ENCODE measurements around the gene ASB1. TPM values are rescaled to one million over a fixed set of nuclear protein-coding genes. Genes with fewer than 3 reads are reported as not detected.

The ASB1 gene
- total and polyA plus RNA-seq, 10 of the 15 experiments (the other 5 are each of a cell fraction or from before 2014, with no cell fraction given): 5.2 to 31.2 (median 25.8) TPM

- no peak for TF ChIP-seq GATAD2B (conservative IDR thresholded peaks at IDR 0.05; ENCODE audit: low read depth)
Measured at GRCh38 chr2:238439917-238440316, 13.2 kb downstream of the ASB1 start (continued).

GRCh38 chr2:238440331-238440730, 13.6 kb downstream of the ASB1 start:
- no peaks in the 10 kb centered on the region for H3K4me1 ChIP-seq (ENCODE audit: control insufficient read depth, insufficient read depth, low read length)
- no peak overlapping the region for H3K4me3 ChIP-seq
- ATAC-seq (no peak), DNase-seq (ENCODE audit: low read depth, low spot score) (no peak), FAIRE-seq (no peak)
- no peak overlapping the region for H2AFZ ChIP-seq (ENCODE audit: control insufficient read depth, low read depth, low read length)
- H3K27me3 ChIP-seq (replicated peaks in 1 of 2; ENCODE audit: control insufficient read depth in 2 of 2, insufficient read depth in 2 of 2, low read length in 1 of 2): no peaks in the 10 kb centered on the region
- WGBS (ENCODE audit: insufficient coverage, insufficient replicate concordance, low lambda C conversion rate, missing lambda C conversion rate): 74% methylated on average over 4 of the region's 4 CpGs
- CTCF ChIA-PET: interaction anchor here (0.8 kb wide), 1 partner anchor 9 kb away, joined by 3 read pairs; no protein-coding TSS in a partner anchor
- no TSS peak for BruUV-seq (replicated peaks)
- peaks cover 2% of the 10 kb centered on the region; the same call in 1 of the 2 replicates for H4K20me1 ChIP-seq (ENCODE audit: control insufficient read depth, insufficient read depth)
- POLR2A ChIA-PET: interaction anchor here (0.7 kb wide), 1 partner anchor 12 kb away, joined by 3 read pairs; no protein-coding TSS in a partner anchor
- SMC1A ChIA-PET (ENCODE audit: uncharacterized antibody, unreplicated experiment): no interaction called here
- no peak overlapping the region for H3K4me2 ChIP-seq (ENCODE audit: control insufficient read depth, insufficient read depth)
- intact Hi-C loops (cut with micrococcal nuclease; ENCODE audit: unreplicated experiment) (no loop called here), in situ Hi-C loops (cut with MboI) (no loop called here)
- no peak overlapping the region for H3K9ac ChIP-seq (ENCODE audit: control insufficient read depth, insufficient read depth, low read length)
- peaks cover 1% of the 10 kb centered on the region; the same call in 1 of the 2 replicates for H3K79me2 ChIP-seq (ENCODE audit: control insufficient read depth, insufficient read depth, low read length)
- no peak for TF ChIP-seq YBX1 (IDR thresholded peaks at IDR 0.05)
- RAD21 ChIA-PET (ENCODE audit: unreplicated experiment): no interaction called here
- peaks cover 21 to 27% of the 10 kb centered on the region in 2 experiments for H3K36me3 ChIP-seq (ENCODE audit: control insufficient read depth in 2 of 2, insufficient read depth in 2 of 2, low read length in 1 of 2)
- H3K9me3 ChIP-seq (replicated peaks; ENCODE audit: control insufficient read depth, insufficient read depth, low read length): no peaks in the 10 kb centered on the region
- H3K27ac ChIP-seq (ENCODE audit: control insufficient read depth, insufficient read depth): no peak overlapping the region

GRCh38 chr2:238440767-238441166, 14.0 kb downstream of the ASB1 start:
- no peak for DNase-seq (ENCODE audit: low read depth, low spot score)
- 87% methylated on average over 11 of the region's 11 CpGs for WGBS (ENCODE audit: insufficient coverage, insufficient replicate concordance, low lambda C conversion rate, missing lambda C conversion rate)
- Histone ChIP-seq H3K4me1 (ENCODE audit: control insufficient read depth, insufficient read depth, low read length) (no peaks in the 10 kb centered on the region), H4K20me1 (ENCODE audit: control insufficient read depth, insufficient read depth) (peaks cover 2% of the 10 kb centered on the region; the same call in 1 of the 2 replicates), H3K36me3 (ENCODE audit: control insufficient read depth in 2 of 2, insufficient read depth in 2 of 2, low read length in 1 of 2) (peaks cover 18 to 30% of the 10 kb centered on the region in 2 experiments), H3K27me3 (replicated peaks in 1 of 2; ENCODE audit: control insufficient read depth in 2 of 2, insufficient read depth in 2 of 2, low read length in 1 of 2) (no peaks in the 10 kb centered on the region), H3K9ac (ENCODE audit: control insufficient read depth, insufficient read depth, low read length) (no peak overlapping the region), H3K27ac (ENCODE audit: control insufficient read depth, insufficient read depth) (no peak overlapping the region), H2AFZ (ENCODE audit: control insufficient read depth, low read depth, low read length) (no peak overlapping the region), H3K4me2 (ENCODE audit: control insufficient read depth, insufficient read depth) (no peak overlapping the region), H3K79me2 (ENCODE audit: control insufficient read depth, insufficient read depth, low read length) (peaks cover 1% of the 10 kb centered on the region; the same call in 1 of the 2 replicates), H3K9me3 (replicated peaks; ENCODE audit: control insufficient read depth, insufficient read depth, low read length) (no peaks in the 10 kb centered on the region), H3K4me3 (no peak overlapping the region)
- intact Hi-C loops (cut with micrococcal nuclease; ENCODE audit: unreplicated experiment) (no loop called here), in situ Hi-C loops (cut with MboI) (no loop called here)
- no peak for FAIRE-seq
- POLR2A ChIA-PET: interaction anchor here (0.7 kb wide), 1 partner anchor 12 kb away, joined by 3 read pairs; no protein-coding TSS in a partner anchor
- CTCF ChIA-PET: interaction anchor here (0.8 kb wide), 1 partner anchor 9 kb away, joined by 3 read pairs; no protein-coding TSS in a partner anchor
- SMC1A ChIA-PET (ENCODE audit: uncharacterized antibody, unreplicated experiment): no interaction called here
- RAD21 ChIA-PET (ENCODE audit: unreplicated experiment): no interaction called here
- BruUV-seq (replicated peaks): no TSS peak
- ATAC-seq: no peak
- no peak for TF ChIP-seq CUX1 (IDR thresholded peaks at IDR 0.05; ENCODE audit: insufficient replicate concordance, low read depth, low read length)
- no peak for TF ChIP-seq LARP7 (IDR thresholded peaks at IDR 0.05)
- no peak for TF ChIP-seq ATF7 (IDR thresholded peaks at IDR 0.05; ENCODE audit: low read depth)
- TF ChIP-seq SIX5 (IDR thresholded peaks at IDR 0.05; ENCODE audit: low read depth, low read length, severe bottlenecking): no peak
- TF ChIP-seq NRF1 (conservative IDR thresholded peaks at IDR 0.05; ENCODE audit: low read depth, low read length): no peak

Measured in GM12878 (cell line).